ENCODE data around the gene CLCN4. TPM values are rescaled to one million over a fixed set of nuclear protein-coding genes. Genes with fewer than 3 reads are reported as not detected.

Gene CLCN4
- total RNA-seq, 1 donor from 2014 or later, result 5.7 TPM

GRCh38 chrX:10189317-10190268 lies 32.8 kb downstream of the CLCN4 start:
- no peak for DNase-seq (ENCODE audit: extremely low read depth, low read depth, low spot score)

- peak; percentile 57 for DNase-seq (ENCODE audit: extremely low read depth, low read depth, low spot score)
Measured at GRCh38 chrX:10190367-10190766, 33.6 kb downstream of the CLCN4 start.

- no peak for DNase-seq (ENCODE audit: extremely low read depth, low read depth, low spot score)
Measured at GRCh38 chrX:10193587-10193986, 36.8 kb downstream of the CLCN4 start.

- DNase-seq (ENCODE audit: extremely low read depth, low read depth, low spot score), result no peak
Measured at GRCh38 chrX:10195425-10195824, 38.6 kb downstream of the CLCN4 start.

GRCh38 chrX:10195947-10196346 lies 39.2 kb downstream of the CLCN4 start:
- DNase-seq (ENCODE audit: extremely low read depth, low read depth, low spot score), result no peak

GRCh38 chrX:10197279-10198210 lies 40.8 kb downstream of the CLCN4 start:
- no peak for DNase-seq (ENCODE audit: extremely low read depth, low read depth, low spot score)

GRCh38 chrX:10198254-10198653 lies 41.5 kb downstream of the CLCN4 start:
- DNase-seq (ENCODE audit: extremely low read depth, low read depth, low spot score), result no peak

GRCh38 chrX:10199212-10199611 lies 42.4 kb downstream of the CLCN4 start:
- no peak for DNase-seq (ENCODE audit: extremely low read depth, low read depth, low spot score)

GRCh38 chrX:10203617-10204016 lies 46.8 kb downstream of the CLCN4 start:
- DNase-seq (ENCODE audit: extremely low read depth, low read depth, low spot score), result no peak

GRCh38 chrX:10206317-10206716 lies 49.5 kb downstream of the CLCN4 start:
- no peak for DNase-seq (ENCODE audit: extremely low read depth, low read depth, low spot score)

- DNase-seq (ENCODE audit: extremely low read depth, low read depth, low spot score), result no peak
Measured at GRCh38 chrX:10208281-10208856, 51.6 kb downstream of the CLCN4 start.

GRCh38 chrX:10208953-10209352 lies 52.2 kb downstream of the CLCN4 start:
- no peak for DNase-seq (ENCODE audit: extremely low read depth, low read depth, low spot score)

GRCh38 chrX:10212395-10212794 lies 55.6 kb downstream of the CLCN4 start:
- no peak for DNase-seq (ENCODE audit: extremely low read depth, low read depth, low spot score)

- no peak for DNase-seq (ENCODE audit: extremely low read depth, low read depth, low spot score)
Measured at GRCh38 chrX:10213716-10214115, 56.9 kb downstream of the CLCN4 start.

- DNase-seq (ENCODE audit: extremely low read depth, low read depth, low spot score), result no peak
Measured at GRCh38 chrX:10216208-10216607, 59.4 kb downstream of the CLCN4 start.

- DNase-seq (ENCODE audit: extremely low read depth, low read depth, low spot score), result no peak
Measured at GRCh38 chrX:10217198-10217597, 60.4 kb downstream of the CLCN4 start.

- no peak for DNase-seq (ENCODE audit: extremely low read depth, low read depth, low spot score)
Measured at GRCh38 chrX:10221651-10222050, 64.9 kb downstream of the CLCN4 start.

- no peak for DNase-seq (ENCODE audit: extremely low read depth, low read depth, low spot score)
Measured at GRCh38 chrX:10223276-10223675, 66.5 kb downstream of the CLCN4 start.

- no peak for DNase-seq (ENCODE audit: extremely low read depth, low read depth, low spot score)
Measured at GRCh38 chrX:10223781-10224180, 67.0 kb downstream of the CLCN4 start.

- no peak for DNase-seq (ENCODE audit: extremely low read depth, low read depth, low spot score)
Measured at GRCh38 chrX:10230222-10230621, 73.4 kb downstream of the CLCN4 start.

GRCh38 chrX:10231461-10231860 lies 74.7 kb downstream of the CLCN4 start:
- no peak for DNase-seq (ENCODE audit: extremely low read depth, low read depth, low spot score)
